NCI-H226 (cell line): ENCODE data around the gene POP4.

ENCODE experiments used
- DNase-seq: peaks from one replicate; pipeline ENCODE4 v3.0.0-alpha.2; 2015

POP4 gene

GRCh38 chr19:29577649-29577963 is 28.5 kb upstream of the POP4 start:
- no peak for DNase-seq

DNA sequence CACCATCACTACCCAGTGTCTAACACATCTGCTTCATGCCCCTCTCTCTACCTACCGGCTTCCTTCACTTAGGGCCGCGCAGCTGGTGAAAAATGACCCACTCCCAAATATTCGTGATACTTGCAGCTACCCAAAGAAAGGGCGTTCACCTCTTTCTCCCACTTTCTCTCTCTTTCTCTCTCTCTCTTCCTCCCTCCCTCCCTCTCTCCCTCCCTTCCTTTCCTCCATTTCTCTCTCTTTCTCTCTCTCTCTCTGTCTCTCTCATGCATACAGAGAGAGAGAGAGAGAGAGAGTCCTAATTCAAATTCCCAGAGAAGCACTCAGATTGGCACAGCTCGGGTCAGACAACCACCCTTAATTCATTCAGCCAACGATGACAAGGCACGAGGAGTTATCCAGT is 27.7 kb upstream of the POP4 start:
- no peak for DNase-seq

DNA sequence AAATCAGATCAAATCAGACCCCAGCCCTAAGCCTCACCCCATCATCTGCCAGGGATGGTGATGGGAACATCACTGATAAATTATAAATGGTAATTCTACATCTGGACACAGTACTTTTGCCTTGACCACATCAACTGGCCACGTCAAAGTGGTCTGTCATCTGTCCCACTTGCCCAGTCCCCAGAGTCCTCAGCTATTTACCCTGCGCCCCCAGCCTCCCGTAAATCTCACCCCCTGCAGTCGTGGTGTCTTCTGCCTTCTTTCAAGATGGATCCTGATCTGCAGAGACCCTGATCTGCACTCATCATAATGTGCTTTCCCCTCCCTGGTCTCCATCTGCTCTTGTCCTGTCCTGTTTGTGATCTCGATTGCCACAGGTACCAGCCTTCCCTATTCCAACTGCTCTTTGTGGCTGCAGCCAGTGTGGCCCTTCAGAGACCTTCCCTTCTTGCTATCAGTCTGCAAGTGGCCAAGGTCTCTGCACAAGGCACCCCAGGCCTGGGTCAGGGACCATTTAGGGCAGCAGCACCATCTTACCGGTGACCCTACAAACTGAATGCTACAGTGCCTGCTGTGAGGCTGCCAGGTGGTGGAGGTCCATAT is 26.7 kb upstream of the POP4 start:
- no peak for DNase-seq

- no peak for DNase-seq
These were observed 24.7 kb upstream of the POP4 start for GRCh38 chr19:29581398-29581797.

DNA sequence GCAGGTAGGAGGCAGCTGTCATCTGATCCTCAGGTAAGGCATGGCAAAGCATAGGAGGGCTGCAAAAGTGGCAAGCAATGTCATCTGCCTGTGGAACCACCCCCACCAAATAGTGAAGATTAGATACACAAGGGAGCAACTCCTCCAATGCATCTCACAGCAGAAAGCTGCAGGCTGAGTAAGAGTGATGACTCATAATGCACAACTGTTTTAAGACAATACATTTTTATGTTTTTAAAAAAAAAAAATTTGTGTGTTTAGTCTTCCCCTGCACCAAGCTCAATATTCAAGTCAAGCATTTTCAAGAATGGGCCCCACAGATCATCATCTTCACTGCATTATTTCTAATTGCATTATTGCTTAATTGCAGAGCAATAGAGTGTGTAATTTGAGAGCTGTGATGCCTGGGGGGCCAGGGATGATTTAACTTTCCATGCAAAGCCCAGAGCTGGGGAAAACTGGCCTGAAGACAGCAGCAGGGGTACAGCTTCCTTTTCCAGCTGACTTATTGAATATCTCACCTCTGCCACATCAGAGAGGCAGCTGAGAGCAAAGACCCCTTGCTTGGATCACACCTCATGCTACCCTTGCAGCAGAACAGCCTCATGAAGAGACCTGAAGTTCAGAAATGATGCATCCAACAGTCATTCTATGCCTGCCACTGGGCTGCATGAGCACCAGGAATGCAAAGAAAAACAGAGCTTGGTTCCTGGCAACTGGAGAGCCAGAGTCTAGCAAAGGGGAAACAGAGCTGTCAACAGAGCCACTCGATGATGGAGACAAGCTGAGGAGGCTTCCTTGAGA is 22.7 kb upstream of the POP4 start:
- DNase-seq = no peak

- no peak for DNase-seq
These were observed 19.7 kb upstream of the POP4 start for GRCh38 chr19:29586401-29586800.

DNA sequence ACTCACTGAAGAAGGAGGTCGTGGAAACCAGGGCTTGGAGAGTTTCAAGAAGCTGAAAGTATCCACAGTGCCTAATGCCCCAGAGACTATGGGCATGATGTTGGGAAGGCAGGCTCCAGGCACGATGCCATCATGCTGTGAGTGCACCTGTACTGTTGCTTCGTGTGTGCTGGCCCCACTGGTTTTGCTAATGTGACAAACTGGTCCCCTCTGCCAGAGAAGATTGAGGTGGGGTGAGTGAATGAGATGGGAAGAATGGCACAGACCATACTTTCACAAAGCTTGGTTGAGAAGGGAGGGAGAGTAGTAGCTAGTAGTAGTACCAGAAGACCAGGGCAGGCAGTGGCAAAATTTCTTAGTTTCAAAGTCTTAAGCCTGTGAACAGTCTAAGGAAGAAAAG is 19.0 kb upstream of the POP4 start:
- DNase-seq = no peak

GRCh38 chr19:29587518-29587986 is 18.5 kb upstream of the POP4 start:
- DNase-seq = no peak

DNA sequence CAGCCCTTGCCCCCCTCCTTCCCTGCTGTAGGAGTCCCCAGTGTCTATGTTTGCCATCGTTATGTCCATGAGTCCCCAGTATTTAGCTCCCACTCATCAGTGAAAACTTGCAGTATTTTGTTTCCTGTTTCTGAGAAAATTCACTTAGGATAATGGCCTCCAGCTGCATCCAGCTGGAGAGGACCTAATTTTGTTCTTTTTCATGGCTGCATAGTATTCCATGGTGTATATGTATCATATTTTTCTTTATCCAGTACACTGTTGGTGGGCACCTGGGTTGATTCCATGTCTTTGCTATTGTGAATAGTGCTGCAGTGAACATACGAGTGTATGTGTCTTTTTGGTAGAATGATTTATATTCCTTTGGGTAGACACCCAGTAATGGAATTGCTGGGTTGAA is 18.0 kb upstream of the POP4 start:
- no peak for DNase-seq

DNA sequence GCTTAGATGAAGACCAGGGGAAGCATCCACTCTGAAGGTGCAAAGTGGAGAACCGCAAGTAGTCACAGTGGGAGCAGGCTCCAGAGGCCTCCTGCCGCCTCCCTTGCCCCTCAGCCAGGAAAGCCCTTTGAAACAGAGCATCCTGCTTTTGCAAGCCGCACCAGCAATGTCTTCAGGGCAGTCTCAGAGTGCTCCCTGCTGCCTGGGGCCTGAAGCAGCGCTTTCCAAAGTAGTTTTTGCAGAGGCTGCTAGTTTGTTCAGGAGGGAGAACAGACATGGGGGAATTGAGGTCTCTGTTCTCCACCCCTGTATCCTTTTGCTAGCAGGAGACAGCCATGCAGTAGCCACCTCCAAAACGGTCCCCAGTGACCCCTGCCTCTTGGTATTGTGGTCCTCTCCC is 15.8 kb upstream of the POP4 start:
- DNase-seq = no peak

- DNase-seq = no peak
These were observed 14.4 kb upstream of the POP4 start for GRCh38 chr19:29591670-29592069.

DNA sequence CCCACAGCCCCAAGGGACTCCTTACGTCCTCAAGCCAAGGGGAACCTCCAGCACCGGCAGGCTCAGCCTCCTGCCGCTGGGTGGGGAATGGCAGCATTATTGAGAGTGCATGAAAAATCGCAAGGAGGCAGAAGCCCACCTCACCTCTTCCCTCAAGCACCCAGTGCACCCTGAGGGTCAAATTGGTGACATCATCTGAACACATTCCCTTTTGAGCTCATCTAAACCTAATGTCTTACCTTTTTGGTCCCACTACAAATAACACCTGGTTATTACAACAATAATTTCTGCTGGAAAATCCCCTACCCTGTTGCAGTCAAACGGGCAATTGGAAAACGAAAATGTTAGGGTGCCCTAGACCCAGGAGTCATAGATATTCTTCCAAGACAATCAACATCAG is 12.2 kb upstream of the POP4 start:
- no peak for DNase-seq

DNA sequence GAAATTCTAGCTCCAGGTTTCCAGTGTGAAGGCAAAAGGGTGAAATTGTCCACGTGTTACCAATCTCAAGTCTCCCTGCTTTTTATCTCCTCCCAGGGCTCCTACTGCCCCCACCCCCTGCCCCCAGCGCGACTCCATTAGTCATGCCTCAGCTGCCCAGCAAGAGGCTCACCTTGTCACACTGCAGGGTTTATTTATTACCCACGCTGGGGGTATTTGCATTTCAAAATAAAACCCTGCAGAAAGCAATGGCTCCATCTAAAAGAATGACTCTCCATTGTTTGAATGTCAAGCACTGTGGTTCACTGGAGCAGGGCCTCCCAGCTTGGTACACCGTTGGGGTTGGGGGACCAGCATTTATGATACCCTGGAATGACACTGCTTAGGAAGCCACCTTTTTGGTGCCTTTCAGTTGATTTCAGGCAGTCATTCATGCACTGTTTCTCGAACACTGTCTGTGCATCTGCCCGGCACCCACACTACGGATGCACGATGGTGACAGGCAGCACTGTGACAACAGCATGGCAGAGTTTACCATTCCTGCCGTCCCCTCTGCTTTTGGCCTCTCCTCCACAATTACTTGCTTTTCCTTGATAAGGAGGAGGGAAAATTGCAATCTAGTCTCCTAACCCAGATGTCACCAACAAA is 9.9 kb upstream of the POP4 start:
- DNase-seq = no peak

GRCh38 chr19:29596885-29597525 is 9.1 kb upstream of the POP4 start:
- no peak for DNase-seq

DNA sequence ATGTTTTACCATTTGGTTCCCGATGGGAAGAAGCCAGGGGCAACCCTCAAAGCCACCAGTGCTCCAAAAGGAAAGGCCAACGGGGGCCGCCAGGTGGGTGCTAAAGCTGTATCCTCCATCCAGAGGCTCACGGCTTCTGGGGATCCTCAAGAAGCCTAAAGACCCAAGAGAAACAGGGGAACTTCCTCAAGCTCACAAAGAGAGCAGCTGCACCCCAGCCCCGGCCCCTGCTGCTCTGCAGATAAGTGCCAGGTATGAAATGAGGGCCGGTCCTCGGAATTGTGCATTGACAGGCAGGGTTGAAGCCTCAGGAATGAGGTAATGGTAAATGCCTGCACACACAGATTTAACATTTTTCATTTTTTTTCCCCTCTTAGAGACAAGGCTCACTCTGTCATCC is 8.0 kb upstream of the POP4 start:
- no peak for DNase-seq

DNA sequence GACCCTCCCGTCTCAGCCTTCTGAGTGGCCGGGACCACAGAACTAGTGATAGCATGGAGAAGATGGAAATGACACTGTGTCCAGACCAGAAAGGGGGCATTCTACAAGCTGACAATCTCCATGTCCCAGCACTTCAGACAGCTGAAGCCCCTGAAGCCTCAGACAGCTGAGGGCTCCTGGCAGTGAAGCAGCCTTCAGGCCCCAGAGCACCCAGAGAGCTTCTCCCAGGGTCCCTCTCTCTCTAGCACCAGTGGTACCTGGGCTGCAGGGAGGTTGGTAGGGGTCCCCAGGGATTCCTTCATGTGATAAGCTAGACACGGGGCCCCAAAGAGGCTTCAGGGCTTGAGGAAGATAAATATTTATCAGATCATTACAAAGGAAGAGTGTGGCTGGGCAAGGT is 7.6 kb upstream of the POP4 start:
- no peak for DNase-seq

DNA sequence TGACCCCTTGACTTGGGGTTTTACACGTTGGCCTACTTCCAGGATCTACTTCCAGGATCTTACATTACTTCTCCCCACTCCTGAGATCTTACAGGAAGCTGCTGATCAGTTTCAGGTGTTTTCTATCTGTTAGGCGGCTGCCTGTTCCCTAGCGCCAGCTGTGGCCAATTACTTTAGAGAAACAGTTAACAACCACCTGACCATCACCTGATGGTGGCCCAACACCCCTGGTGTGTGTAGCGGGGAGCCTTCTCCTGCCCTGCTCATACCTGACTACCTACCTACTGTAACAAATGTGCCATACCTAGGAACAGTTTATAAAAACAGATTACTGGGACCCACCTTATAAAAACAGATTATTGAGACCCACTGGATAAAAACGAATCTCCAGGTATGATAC is 2.8 kb upstream of the POP4 start:
- no peak for DNase-seq

DNA sequence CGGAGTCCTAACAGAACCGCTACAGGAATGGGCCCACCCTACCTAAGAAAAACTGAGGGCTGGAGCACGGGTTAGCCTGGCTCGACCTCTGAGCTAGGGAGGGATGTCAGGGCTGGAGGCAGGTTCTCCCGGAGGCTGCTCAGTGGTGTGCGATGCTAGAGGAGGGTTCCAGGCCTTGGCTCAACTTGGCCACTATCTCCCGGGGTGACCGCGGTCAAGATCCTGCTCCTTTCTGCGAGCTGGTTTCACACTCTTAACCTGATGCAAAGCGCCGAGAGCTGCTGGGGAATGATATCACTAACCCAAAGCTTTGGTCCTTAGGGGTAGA is 301 bp downstream of the POP4 start:
- no peak for DNase-seq

- no peak for DNase-seq
These were observed 3.6 kb downstream of the POP4 start for GRCh38 chr19:29609636-29610035.

GRCh38 chr19:29610213-29610573 is 4.1 kb downstream of the POP4 start:
- DNase-seq = no peak

GRCh38 chr19:29610574-29611271 is 4.6 kb downstream of the POP4 start:
- peak; percentile 45 for DNase-seq

DNA sequence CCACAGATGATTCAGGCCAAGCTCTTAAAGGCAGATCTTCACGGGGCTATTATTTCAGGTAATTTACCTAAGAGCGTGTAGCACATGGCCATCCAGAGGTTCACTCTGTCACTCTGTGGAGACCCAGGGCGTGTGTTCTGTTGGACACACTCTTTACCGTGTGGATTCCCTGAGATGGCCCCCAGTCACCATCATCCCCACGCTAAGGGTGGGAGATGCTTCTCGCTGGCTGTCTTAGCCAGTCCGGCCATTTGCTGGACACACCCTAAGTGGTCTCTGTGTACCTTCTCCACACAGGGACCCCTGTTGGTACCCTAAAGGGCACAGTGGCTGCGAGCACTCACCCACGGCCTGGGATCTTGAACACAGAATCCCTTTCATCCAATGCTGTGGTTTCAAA is 6.0 kb downstream of the POP4 start:
- no peak for DNase-seq

- DNase-seq = no peak
These were observed 6.9 kb downstream of the POP4 start for GRCh38 chr19:29612801-29613595.
